ENCODE measurements around the gene PBX2.

PBX2 gene

GRCh38 chr6:32182555-32182981 lies 7.4 kb downstream of the PBX2 start:
- H3K27me3 Mint-ChIP-seq (ENCODE audit: low read depth, poor library complexity): no peaks in the 10 kb centered on the region
- H3K36me3 Mint-ChIP-seq (ENCODE audit: low read depth): peaks cover 45% of the 10 kb centered on the region
- H3K27ac Mint-ChIP-seq: peak overlapping the region; percentile 80
- no peak for TF ChIP-seq CTCF (IDR thresholded peaks at IDR 0.05)
- peaks cover 61% of the 10 kb centered on the region for H3K4me1 Mint-ChIP-seq
- H3K4me3 Mint-ChIP-seq: no peak overlapping the region
- no peaks in the 10 kb centered on the region for H3K9me3 Mint-ChIP-seq
- DNase-seq: no peak

- Mint-ChIP-seq H3K27me3 (ENCODE audit: low read depth, poor library complexity) (no peaks in the 10 kb centered on the region), H3K27ac (peak overlapping the region; percentile 80), H3K36me3 (ENCODE audit: low read depth) (peaks cover 40% of the 10 kb centered on the region), H3K4me3 (no peak overlapping the region), H3K4me1 (peaks cover 61% of the 10 kb centered on the region), H3K9me3 (no peaks in the 10 kb centered on the region)
- no peak for TF ChIP-seq CTCF (IDR thresholded peaks at IDR 0.05)
- DNase-seq: no peak
These were observed 8.0 kb downstream of the PBX2 start for GRCh38 chr6:32181915-32182529.

GRCh38 chr6:32181148-32181702 lies 8.8 kb downstream of the PBX2 start:
- H3K4me1 Mint-ChIP-seq: peaks cover 61% of the 10 kb centered on the region
- no peak for TF ChIP-seq CTCF (IDR thresholded peaks at IDR 0.05)
- H3K27me3 Mint-ChIP-seq (ENCODE audit: low read depth, poor library complexity): no peaks in the 10 kb centered on the region
- peaks cover 32% of the 10 kb centered on the region for H3K36me3 Mint-ChIP-seq (ENCODE audit: low read depth)
- no peak for DNase-seq
- peak overlapping the region; percentile 64 for H3K27ac Mint-ChIP-seq
- H3K4me3 Mint-ChIP-seq: peak overlapping the region; percentile 93
- H3K9me3 Mint-ChIP-seq: no peaks in the 10 kb centered on the region

DNA sequence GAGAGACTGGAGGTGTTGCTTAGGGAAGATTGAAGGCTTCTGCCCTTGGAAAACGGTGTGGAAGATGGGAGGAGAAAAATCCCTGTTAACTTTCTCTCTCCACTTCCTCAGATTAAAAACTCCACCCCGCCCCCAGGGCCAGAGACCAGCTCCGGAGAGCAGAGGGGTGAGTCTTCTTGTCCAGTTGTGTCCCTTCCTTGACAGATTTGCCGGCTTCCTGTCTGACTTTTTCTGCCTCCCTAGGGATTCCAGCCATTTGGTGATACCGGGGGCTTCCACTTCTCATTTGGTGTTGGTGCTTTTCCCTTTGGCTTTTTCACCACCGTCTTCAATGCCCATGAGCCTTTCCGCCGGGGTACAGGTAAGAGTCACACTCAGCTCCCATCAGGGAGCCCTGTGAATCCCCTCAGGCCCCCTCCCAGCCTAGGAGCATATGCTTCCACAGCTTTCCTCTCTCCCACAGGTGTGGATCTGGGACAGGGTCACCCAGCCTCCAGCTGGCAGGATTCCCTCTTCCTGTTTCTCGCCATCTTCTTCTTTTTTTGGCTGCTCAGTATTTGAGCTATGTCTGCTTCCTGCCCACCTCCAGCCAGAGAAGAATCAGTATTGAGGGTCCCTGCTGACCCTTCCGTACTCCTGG lies 10.1 kb downstream of the PBX2 start:
- no peak for TF ChIP-seq CTCF (IDR thresholded peaks at IDR 0.05)

DNA sequence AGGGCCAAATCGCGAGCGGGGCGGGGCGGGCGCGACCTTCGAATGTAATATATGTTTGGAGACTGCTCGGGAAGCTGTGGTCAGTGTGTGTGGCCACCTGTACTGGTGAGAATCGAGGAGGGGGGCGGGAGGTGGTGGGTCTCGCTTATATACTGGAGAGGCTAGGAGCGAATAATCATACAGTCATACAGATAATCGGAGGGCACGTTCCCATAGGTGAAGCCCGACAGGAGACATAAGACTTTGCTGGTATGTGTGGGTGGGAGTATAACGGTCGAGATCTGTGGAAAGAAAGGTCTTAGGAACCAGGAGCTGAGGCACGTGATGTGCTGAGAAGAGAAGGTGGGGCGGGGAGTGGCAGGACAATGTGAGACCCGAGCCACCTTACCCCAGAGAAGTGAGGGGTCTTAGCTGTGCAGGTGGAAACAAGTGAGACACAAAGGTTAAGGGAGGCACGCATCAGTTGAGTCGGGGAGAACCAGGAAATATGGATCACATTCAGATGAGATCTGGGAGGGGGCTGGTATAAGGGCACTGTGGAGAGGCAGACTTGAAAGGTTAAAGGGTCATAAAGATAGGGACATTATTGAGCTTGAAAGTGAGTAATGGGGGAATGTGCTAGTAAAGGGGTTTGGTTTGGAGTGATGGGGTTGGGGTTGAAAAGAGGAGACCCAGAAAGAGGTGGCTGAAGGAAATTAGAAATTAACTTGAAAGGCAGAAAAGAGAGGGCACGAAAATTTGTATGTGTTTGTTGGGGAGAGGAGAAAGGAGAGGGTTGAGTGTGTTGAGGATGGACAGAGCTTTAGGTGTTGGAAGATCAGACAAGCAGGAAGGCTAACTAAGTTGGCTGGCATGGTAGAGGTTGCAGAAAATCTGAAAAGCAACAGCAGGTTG lies 11.2 kb downstream of the PBX2 start:
- DNase-seq: no peak
- no peak for TF ChIP-seq CTCF (IDR thresholded peaks at IDR 0.05)

More for the DNA sequence above, 10.1 kb downstream of the PBX2 start:
- Mint-ChIP-seq H3K4me1 (peaks cover 56% of the 10 kb centered on the region), H3K27ac (peak overlapping the region; percentile 73), H3K9me3 (no peaks in the 10 kb centered on the region), H3K27me3 (ENCODE audit: low read depth, poor library complexity) (no peaks in the 10 kb centered on the region), H3K36me3 (ENCODE audit: low read depth) (peaks cover 23% of the 10 kb centered on the region), H3K4me3 (peak overlapping the region; percentile 93)
- DNase-seq: no peak

More for the DNA sequence above, 11.2 kb downstream of the PBX2 start:
- H3K36me3 Mint-ChIP-seq (ENCODE audit: low read depth): peaks cover 23% of the 10 kb centered on the region
- no peaks in the 10 kb centered on the region for H3K9me3 Mint-ChIP-seq
- no peaks in the 10 kb centered on the region for H3K27me3 Mint-ChIP-seq (ENCODE audit: low read depth, poor library complexity)
- H3K4me3 Mint-ChIP-seq: peak overlapping the region; percentile 93
- H3K27ac Mint-ChIP-seq: peak overlapping the region; percentile 90
- H3K4me1 Mint-ChIP-seq: peaks cover 67% of the 10 kb centered on the region

All from nephron progenitor cell (in vitro differentiated cells).